ENCODE results near the gene STKLD1. TPM values are rescaled to one million over a fixed set of nuclear protein-coding genes. Genes with fewer than 3 reads are reported as not detected.

Gene STKLD1
- total and polyA plus RNA-seq, 9 of the 15 experiments (the other 6 are each of a cell fraction or from before 2014, with no cell fraction given), result 0.10 to 0.65 (median 0.33) TPM; not detected in 2

DNA sequence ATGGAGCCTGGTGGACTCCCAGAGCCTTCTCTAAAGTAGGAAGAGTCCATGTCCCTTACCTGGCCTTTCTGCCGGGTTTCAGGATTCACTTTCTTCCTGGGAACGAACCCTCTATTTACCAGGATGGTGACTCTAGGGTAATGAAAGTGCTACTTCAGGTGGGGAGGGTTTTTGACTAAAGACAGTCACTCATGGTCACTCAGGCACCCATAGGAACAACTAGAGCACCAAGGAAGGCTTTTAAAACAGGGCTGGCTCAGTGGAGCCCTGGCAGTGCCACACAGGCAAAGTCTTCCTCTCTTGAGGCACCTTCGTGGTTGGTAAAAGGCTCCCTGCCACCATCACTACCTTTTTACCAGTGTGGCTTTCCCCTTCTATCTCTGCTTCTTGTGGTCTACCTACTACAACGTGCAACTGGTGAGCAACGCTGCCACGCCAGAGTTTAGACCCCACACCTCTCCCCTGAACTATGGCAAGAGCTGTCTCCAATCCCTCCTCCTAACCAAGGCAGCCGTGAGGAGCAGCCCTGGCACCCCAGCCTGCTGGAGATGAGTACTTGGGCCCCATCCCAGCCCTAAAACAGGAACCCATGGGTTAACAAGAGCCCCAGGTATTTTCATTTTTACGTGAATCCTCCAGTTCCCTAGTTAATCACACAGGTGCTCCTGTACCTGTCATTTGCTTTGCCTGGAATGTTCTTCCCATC, 23.4 kb upstream of the STKLD1 start:
- TF ChIP-seq ZNF785 (CRISPR knock-in tag; IDR thresholded peaks at IDR 0.05) (no peak), RBM34 (IDR thresholded peaks at IDR 0.05; ENCODE audit: borderline replicate concordance, insufficient read depth, low read length) (no peak), POLR2G (IDR thresholded peaks at IDR 0.05; ENCODE audit: low read depth, low read length) (peak; percentile 55), USF2 (CRISPR knock-in tag; IDR thresholded peaks at IDR 0.05) (no peak), L3MBTL2 (IDR thresholded peaks at IDR 0.05) (no peak), PML (IDR thresholded peaks at IDR 0.05; ENCODE audit: low read length) (peak; percentile 42; the same call in 1 of the 2 replicates), SUPT5H (IDR thresholded peaks at IDR 0.05) (peak; percentile 17), POLR2A (conservative IDR thresholded peaks at IDR 0.05) (peak; percentile 15; the same call in 1 of the 2 replicates), ZNF311 (CRISPR knock-in tag; IDR thresholded peaks at IDR 0.05) (no peak), POLR2AphosphoS5 (IDR thresholded peaks at IDR 0.05; ENCODE audit: control insufficient read depth, insufficient read depth, low read depth, low read length) (peak; percentile 59), SPI1 (IDR thresholded peaks at IDR 0.05; ENCODE audit: borderline replicate concordance, low read depth, low read length) (0 out of 2 replicates have a peak, but pooled peaks have one; percentile 1), SNAPC5 (CRISPR knock-in tag; IDR thresholded peaks at IDR 0.05) (no peak)
- TF ChIP-seq, protein P1, sequence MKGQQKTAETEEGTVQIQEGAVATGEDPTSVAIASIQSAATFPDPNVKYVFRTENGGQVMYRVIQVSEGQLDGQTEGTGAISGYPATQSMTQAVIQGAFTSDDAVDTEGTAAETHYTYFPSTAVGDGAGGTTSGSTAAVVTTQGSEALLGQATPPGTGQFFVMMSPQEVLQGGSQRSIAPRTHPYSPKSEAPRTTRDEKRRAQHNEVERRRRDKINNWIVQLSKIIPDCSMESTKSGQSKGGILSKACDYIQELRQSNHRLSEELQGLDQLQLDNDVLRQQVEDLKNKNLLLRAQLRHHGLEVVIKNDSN (CRISPR knock-in tag; IDR thresholded peaks at IDR 0.05), result no peak
- Histone ChIP-seq H3K9me1 (ENCODE audit: control insufficient read depth, insufficient read depth, low read length) (peaks cover 3% of the 10 kb centered on the region), H3K4me2 (ENCODE audit: insufficient read depth, low read length) (no peak overlapping the region), H2AFZ (ENCODE audit: low read depth, low read length) (no peak overlapping the region), H3K79me2 (ENCODE audit: control insufficient read depth, insufficient read depth, low read length) (peaks cover 60% of the 10 kb centered on the region), H4K20me1 (replicated peaks; ENCODE audit: control insufficient read depth, insufficient read depth, low read length) (peaks cover 30% of the 10 kb centered on the region), H3K9me3 (replicated peaks; ENCODE audit: control insufficient read depth, insufficient read depth, low read depth, low read length) (no peaks in the 10 kb centered on the region), H3K27me3 (ENCODE audit: control insufficient read depth in 2 of 2, insufficient read depth in 2 of 2, low read length in 2 of 2) (no peaks in the 10 kb centered on the region), H3K4me3 (no peak overlapping the region), H3K27ac (ENCODE audit: extremely low read depth, low read depth, low read length) (peak overlapping the region; percentile 3; the same call in 1 of the 3 replicates), H3K36me3 (ENCODE audit: control insufficient read depth, insufficient read depth, low read length) (peaks cover 63% of the 10 kb centered on the region), H3K4me1 (replicated peaks in 1 of 2; ENCODE audit: control insufficient read depth in 2 of 2, insufficient read depth in 2 of 2, low read length in 2 of 2) (peaks cover 14 to 34% of the 10 kb centered on the region in 2 experiments; a peak in 4 of 5 replicates), H3K9ac (ENCODE audit: insufficient read depth in 1 of 2, low read depth in 2 of 2, low read length in 2 of 2) (no peak overlapping the region)
- ChIA-PET CTCF (ENCODE audit: low intra/inter-chr PET ratio) (no interaction called here), POLR2A (interaction anchor here (0.7 to 7.4 kb wide), 7 partner anchors 11 to 373 kb away, joined by 3 to 33 read pairs (median 5); partner anchors contain the start of gene STKLD1)
- no TSS peak for BruUV-seq (replicated peaks)
- FAIRE-seq (no peak), ATAC-seq (no peak), DNase-seq (ENCODE audit: extremely low read depth in 1 of 4, low spot score in 3 of 4) (no peak)
- in situ Hi-C loops (cut with MboI), result no loop called here
- intact Hi-C loops (cut with micrococcal nuclease), result no loop called here
- 59% methylated on average over 8 of the region's 8 CpGs for WGBS (ENCODE audit: insufficient coverage, low coverage, missing lambda C conversion rate)

All from K562 (cell line).